T-helper 2 cell treated with Interferon-gamma antibody and Interleukin-4, amounts not matched to agents 100 ng/mL and 5 ng/mL, for 36 hours (primary cell): Measurements from ENCODE around the gene ATP6V0D1. TPM values are rescaled to one million over a fixed set of nuclear protein-coding genes. Genes with fewer than 3 reads are reported as not detected.

Source experiments
- intact Hi-C: fragments of 100-400 bp; cut with micrococcal nuclease; formaldehyde crosslinking; loops from one replicate; pipeline ENCODE4 v1.15.1; 2023
- total RNA-seq: library from RNA; stranded (reverse); gene quantifications from 2 replicates; pipeline ENCODE4 v1.2.3, GENCODE V29; 2022

ATP6V0D1 gene
- total RNA-seq, 1 donor from 2014 or later: 59.6 TPM

DNA sequence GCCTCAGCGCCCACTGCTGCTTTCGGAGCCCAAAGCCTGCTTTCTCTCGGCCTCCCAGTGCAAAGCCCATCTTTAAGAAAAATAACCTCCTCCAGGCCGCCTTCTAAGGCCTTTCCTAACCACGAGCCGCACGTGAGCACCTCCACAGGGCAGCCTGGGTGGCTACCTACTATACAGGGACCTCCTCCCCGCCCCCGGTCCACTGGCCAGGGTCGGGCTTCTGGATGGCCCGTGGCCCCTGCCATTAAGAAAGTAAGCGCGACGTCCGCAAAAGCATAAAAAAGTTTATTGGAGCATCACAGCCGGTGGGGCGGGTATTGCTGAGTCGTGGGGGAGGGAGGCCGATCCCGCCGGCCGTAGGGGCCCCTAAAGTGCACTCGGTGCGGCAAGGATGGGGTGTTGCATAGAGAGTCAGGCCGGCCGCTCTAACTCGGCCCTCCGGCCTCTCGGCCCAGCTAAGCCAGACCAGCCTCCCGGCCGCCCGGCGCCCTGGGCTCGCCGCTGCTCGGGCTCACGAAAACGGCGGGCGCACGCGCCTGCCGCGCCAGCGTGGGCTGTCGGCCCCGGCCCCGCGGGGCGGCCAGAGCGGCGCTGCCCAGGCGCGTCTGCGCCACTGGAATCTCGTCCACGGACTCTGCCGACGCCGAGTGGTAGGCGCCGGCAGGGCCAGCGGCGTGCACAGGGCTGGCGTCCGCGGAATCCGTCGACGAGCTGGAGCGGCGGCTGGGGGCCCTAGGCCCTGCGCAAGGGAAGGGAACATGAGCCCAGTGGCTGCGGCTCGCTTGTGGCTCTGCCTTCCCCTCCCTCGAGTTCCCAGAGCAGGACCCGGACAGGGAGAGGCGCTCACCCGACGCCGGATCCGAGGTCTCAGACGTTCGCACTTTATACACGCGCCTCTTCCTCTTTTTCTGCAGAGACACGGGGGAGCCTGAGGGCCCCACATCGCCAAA lies 86.5 kb downstream of the ATP6V0D1 start:
- intact Hi-C loops: loop anchor here (5.0 kb wide), 1 partner anchor 132 kb away; no protein-coding TSS in a partner anchor

DNA sequence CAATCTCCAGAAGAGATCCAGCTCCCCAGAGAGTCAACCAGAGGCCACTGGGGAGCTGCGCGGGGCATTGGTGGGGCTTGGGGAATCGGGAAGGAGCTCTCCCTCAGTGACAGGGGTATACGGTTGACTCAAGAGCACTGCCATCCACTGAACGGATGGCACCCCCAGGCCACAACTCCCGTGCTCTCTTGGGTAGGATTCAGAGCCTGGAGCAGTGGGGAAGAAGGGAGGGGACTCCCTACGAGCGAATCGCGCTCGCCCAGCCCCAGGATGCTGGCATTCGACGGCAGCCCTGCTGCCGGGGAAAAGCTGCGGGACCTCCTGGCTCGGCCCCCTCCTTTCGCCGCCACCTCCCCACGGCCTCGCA lies 87.2 kb downstream of the ATP6V0D1 start:
- intact Hi-C loops: no loop called here

DNA sequence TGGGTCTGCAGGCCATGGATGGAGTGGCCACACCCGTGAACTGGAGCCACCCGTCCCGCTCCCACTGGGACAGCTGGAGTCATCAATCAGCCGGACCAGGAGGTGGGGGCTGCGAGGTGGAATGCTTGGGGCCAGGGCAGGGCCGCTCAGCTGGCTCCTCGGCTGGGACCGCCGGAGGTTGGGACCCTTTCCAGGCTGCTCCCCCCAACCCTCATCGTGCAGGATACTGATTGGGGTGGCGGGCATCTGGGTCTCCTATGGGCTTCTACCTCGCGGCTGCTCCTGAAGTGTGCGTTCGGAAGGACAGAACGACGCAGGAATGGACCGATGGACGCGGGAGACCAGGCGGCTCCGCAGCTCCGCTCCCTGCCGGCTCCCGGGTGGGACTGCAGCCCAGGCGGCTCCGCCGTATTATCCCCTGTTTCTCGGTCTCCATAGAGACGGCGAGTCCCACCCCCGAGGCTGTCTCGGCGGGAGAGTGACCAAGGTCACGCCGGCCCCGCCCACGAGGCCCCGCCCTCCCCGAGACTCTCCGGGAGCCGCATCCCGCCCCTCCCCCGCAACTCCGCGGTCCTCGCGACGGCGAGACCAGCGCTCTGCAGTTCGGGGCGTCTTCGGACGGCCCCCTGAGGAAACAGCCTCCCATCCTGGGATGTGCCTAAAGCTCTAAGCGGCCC lies 87.7 kb downstream of the ATP6V0D1 start, which contains the start of gene TPPP3:
Gene TPPP3, minus strand, starts transcription at position 388 of the 677 bp plus-strand sequence. CDS start 2,387 bp downstream, outside the sequence.
- intact Hi-C loops: no loop called here

DNA sequence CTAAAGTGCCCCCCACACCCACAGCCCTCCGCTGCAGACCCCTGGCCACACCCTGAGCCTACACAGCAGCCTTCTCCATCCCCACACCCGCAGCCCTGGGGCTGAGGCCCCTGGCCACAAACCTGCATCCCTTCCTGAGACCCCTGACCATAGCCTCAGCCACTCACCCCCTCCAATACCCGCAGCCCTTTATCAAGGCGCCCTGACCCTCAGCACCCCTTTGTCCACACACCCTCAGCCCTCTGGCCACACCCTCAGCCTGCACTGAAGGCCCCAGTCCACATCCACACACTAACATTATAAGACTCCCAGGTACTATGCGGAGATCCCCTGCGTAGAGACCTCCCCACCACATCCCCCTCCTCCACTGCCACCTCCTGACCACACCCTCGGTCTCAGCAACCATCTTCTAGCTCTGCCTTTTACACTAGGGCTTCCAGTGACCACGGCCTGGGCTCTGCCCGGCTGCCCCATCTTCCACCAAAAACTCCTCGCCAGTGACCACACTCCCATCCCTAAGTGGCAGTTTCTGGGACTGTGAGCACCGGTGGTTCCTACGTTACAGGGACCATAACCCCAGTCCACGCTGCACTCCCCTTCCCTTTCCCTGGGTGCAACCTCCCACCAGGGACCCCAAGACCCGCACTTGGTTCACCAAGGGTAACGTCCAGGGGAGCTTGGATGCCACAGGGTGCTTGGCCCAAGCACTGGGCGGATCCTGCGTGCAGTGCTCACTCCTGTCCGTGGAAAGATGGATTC lies 88.5 kb downstream of the ATP6V0D1 start:
- intact Hi-C loops: no loop called here

DNA sequence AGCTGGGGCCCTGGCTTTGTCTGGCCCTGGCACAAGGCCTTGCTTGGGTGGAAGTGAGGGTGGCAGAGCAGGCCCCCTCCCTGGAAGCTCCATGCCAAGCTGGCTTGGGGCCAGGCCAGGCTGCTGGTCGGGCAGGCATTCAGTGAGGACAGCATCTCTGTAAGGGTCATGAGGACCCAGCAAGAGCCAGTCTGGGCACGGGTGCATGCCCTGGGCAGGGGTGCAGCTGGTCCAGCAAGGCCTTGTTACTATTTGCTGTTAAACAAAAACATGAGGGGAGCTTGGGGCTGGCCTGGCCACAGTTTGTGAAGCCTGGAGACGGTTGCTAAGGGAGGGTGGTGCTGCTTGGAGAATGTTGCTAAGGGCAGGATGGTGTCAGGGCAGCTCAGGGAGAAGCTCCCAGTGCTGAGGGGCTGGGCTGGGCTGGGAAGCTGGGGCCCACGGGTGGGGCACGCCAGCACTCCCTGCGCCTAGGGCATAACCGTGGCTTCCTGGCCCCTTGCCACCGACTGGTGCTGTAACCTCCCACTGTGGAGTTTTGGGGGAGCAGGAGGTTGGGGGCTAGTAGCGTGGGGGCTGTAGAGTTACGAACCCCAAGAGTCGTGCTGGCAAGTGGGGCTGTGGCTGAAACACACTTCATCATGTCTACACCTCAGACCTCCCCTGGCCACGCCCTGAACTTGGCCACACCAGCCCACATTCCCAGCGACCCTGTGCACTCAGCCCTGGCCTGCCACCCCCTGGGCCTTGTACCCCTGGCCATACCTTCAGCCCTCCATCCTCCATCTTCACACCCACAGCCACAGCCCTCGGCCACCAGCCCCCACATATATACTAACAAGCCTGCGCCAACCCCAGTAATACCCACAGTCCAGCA lies 89.3 kb downstream of the ATP6V0D1 start:
- intact Hi-C loops: no loop called here

DNA sequence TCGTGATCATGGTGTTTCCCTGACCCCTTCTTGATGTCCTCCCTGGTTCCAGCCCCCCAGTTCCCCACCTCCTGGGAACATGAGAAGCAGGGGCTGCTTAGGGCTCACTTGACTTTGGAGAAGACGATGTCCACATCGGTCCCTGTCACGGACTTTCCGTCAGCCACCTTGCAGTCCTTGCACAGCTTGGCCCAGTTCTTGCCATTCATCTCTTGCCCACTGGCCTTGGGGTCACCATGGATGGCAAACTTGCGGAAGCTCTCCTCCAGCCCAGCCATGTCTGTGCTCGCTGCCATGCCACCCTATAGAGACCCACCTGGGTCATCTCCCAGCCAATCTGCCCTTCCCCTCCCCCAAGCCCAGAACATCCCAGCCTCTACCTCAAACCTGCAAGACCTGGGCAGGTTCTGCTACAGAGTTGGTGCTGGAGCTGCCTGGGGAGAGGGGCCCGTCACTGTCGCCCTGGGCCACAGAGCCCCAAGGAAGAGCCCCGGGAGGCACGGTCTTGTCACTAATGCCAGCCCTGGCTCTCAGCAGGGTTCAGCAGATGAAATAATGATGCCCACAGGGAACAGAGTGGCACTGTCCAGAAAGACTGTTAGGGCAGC lies 90.0 kb downstream of the ATP6V0D1 start:
- intact Hi-C loops: no loop called here

DNA sequence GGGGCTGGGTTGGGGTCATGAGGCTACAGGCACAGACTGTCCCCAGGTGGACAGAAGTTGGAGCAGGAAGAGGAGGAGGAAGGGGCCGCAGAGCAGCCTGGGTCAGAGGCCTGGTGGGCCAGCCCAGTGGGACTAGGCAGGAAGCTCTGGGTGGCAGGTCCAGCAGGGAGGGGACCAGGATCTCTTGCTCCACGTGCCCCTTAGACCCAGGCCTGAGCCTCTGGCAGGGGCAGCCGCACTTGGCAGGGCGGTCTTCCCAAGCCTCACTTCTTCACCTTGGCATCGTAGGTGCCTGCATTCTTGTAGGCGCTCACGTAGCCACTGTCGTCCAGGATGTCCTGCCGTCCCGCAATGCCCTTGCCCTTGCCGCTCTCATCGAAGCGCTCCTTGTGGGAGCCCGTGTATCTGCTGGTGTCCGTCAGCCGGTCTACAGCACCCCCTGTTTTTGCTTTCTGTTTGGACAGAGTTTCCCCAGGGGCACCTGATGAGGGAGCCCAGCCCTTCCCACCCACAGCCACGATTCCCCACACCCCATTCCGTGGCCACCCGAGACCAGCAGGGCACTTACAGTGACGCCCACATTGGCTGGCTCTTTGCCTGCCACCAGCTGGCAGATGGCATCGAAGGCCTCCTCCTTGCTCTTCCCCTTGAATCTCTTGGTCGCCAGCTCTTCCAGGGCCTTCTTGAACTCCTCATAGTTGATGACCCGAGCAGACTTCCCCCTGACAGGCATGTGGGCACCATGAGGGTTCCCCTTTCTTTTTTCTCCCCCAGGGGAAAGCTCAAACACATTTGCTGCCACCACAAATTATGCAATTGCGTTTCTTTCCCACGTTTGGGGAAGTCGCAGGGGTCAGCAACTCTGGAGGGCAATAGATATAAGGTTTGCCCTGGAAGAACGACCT lies 90.8 kb downstream of the ATP6V0D1 start:
- intact Hi-C loops: no loop called here

DNA sequence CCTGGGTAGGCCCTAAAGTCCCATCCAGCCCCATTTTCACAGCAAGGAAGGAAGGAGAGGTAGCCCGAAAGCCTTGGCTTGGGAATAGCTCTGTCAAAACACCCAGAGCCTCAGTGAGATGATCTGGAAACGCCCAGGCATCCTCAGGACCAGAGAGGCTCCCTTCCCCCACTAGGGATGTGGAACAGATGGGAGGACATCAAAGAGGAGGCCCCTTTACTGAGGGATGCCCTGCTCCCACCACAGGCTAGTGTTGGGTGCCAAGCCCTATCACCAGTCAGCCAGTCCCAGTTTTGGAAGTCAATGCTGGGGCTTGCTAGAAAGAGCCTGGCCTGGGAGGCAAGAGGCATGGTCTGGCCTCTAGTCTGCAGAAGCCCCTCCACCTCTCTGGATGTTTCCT lies 92.4 kb downstream of the ATP6V0D1 start:
- intact Hi-C loops: no loop called here

DNA sequence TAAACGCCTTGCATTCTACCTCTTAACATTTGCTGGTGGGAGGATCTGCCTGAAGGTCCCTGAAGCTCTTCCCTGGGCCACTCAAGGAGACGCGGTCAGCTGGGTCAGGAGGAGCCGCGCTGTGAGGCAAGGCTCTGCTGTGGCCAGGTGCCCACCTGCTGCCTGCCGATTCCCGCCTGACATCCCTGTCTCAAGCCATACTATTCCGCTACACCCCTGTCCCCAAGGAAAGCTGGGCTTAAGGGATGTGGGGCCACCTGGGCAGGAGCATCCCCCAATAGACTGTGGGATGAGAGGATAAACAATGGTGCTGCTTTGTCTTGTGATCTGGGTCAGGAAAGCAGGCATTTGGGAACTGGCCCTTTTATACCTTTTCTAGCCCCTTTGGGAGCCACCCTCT lies 92.8 kb downstream of the ATP6V0D1 start:
- intact Hi-C loops: no loop called here

Other genes starting within 250 kb of the ATP6V0D1 start
- 60.3 and 64.6 TPM in 2 replicates for gene FHOD1, start 233.7 kb downstream of the ATP6V0D1 start, total RNA-seq
- 2.9 and 3.3 TPM in 2 replicates for gene SLC9A5, start 232.2 kb downstream of the ATP6V0D1 start, total RNA-seq
- 19.5 and 21.3 TPM in 2 replicates for gene PLEKHG4, start 201.6 kb downstream of the ATP6V0D1 start, total RNA-seq
- gene KCTD19, start 154.4 kb downstream of the ATP6V0D1 start, total RNA-seq: 0.02 TPM in 1 of 2 replicates, not detected in the other
- gene LRRC36, start 154.3 kb downstream of the ATP6V0D1 start, total RNA-seq: not detected in 2 replicates
- gene TPPP3, start 87.7 kb downstream of the ATP6V0D1 start, total RNA-seq: not detected in 2 replicates
- gene ZDHHC1, start 64.7 kb downstream of the ATP6V0D1 start, total RNA-seq: 0.36 and 0.48 TPM in 2 replicates
- gene HSD11B2, start 50.0 kb downstream of the ATP6V0D1 start, total RNA-seq: 0.36 and 0.93 TPM in 2 replicates
- gene AGRP, start 2.4 kb upstream of the ATP6V0D1 start, total RNA-seq: not detected in 2 replicates
- 14.4 and 14.5 TPM in 2 replicates for gene RIPOR1, start 47.7 kb upstream of the ATP6V0D1 start, total RNA-seq
- gene CTCF, start 81.4 kb upstream of the ATP6V0D1 start, total RNA-seq: 82.9 and 84.0 TPM in 2 replicates
- 178 and 195 TPM in 2 replicates for gene CARMIL2, start 164.0 kb upstream of the ATP6V0D1 start, total RNA-seq
- 39.1 and 41.1 TPM in 2 replicates for gene ACD, start 179.1 kb upstream of the ATP6V0D1 start, total RNA-seq
- 10.1 TPM in 2 replicates for gene PARD6A, start 179.8 kb upstream of the ATP6V0D1 start, total RNA-seq
- gene ENKD1, start 185.6 kb upstream of the ATP6V0D1 start, total RNA-seq: 5.1 and 6.8 TPM in 2 replicates
- 0.95 and 1.9 TPM in 2 replicates for gene C16orf86, start 185.7 kb upstream of the ATP6V0D1 start, total RNA-seq
- gene GFOD2, start 238.2 kb upstream of the ATP6V0D1 start, total RNA-seq: 12.1 and 14.2 TPM in 2 replicates